ENCODE measurements around the gene BSDC1.

Gene BSDC1

DNA sequence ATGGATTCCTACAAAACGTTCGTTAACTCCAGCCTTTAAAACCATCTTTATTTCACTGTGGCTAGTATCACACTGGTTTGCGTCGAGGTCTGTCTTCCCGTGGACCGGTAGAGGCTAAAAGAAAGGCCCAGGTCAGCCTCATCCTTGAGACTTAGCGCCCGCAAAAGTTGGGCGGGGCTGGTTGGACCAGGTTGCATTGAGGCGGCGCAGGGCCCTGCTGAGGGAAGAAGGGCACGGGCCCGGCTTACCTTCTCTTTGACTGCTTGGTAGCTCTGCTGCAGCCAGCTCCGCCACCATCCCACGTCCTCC lies 455 bp downstream of the BSDC1 start:
- DNase-seq = peak in 1 of 2 experiments; percentile 28

DNA sequence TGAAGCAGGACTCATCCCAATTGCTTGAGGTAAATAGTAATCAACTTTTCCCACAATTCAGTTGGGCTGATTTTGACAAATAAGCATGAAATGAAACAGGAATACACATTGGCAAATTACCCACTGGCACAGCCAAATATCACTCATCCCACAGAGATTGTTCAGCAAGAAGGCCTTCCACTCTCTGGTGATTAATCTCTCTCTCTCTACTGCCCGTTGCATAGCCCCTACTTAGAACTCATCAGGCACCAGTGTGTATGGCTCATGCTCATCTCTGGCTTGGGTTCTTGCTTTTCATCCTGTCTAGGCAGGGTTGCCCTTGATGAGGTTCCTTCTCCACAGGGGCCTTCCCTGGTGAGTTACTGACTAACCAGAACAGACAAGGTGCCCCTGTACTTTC lies 1.1 kb downstream of the BSDC1 start:
- DNase-seq = no peak

DNA sequence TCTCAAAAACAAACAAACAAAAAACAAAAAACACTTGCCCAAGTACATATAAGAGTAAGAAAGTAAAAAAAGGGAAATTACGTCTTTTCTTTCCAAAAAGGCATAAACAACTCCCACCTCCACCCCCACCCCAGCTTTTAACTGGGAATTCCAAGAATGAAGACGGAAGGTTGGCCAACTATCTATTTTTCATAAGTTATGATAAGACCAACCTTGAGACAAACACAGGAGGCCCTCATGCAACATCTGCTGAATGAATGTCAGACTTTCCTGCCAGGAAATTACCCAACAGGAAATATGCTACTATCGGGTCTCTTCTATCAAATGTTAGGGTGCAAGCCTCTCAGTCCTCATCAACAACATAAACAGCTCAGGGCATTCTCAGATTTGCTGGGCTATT lies 1.9 kb downstream of the BSDC1 start:
- no peak for DNase-seq

DNA sequence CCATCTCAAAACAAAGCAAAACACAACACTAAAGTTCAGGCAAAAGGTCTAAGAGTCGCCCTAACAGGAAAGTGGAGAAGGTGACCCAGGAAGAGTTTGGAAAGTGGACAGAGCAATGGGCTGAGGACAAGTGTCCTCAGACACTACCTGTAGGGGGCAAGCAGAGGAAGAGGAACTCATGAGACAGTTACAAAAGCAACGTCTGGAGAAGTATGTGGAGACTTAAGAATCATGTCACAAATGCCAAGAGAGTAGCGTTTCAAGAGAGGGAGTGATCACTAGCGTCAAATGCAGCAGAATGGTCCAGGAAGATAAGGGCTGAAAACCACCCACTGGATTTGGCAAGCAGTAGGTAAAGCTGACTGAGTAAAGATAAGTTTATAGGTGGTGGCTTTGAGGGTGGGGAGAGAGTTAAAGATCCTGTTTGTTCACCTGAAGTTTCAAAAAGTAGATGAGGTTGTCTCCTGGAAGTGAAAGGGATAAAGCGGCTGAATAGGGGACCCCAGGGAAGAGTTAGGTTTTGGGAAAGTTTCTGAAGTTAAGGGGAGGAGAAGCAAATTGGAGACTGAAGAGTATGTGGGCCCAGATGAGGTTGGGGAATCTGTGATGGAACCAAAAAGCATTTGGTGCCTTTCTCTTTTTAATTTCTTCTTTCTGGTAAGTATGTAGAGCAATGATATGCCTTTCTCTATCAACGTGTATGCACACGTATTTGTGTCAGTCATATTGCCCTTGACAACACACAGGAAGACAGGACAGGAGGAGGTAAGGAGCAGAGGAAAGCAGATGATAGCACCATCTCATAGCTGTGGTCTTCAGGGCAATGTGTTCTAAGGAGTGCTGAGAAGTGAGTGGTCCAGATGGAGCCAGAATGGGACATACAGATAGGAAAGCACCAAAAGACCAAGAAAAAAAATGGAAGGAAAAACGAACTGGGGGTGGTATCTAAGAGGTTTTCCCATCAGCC lies 3.1 kb downstream of the BSDC1 start:
- no peak for DNase-seq

DNA sequence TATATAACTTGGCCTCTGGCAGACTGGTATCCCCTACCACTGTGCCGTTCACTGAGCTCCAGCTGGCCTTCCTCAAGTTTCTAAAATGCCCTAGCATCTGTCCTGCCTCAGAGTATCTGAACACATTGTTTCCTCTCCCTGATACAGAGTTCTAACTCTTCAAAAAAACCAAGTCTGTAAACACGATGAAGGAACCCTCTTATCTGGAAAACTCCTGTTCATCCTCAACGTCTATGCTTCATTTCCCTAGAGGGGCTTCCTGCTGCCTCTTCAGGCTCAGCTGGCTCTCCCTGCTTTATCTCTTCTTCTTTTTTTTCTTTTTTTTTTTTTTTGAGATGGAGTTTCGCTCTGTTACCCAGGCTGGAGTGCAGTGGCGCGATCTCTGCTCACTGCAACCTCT lies 5.6 kb downstream of the BSDC1 start:
- DNase-seq = no peak

DNA sequence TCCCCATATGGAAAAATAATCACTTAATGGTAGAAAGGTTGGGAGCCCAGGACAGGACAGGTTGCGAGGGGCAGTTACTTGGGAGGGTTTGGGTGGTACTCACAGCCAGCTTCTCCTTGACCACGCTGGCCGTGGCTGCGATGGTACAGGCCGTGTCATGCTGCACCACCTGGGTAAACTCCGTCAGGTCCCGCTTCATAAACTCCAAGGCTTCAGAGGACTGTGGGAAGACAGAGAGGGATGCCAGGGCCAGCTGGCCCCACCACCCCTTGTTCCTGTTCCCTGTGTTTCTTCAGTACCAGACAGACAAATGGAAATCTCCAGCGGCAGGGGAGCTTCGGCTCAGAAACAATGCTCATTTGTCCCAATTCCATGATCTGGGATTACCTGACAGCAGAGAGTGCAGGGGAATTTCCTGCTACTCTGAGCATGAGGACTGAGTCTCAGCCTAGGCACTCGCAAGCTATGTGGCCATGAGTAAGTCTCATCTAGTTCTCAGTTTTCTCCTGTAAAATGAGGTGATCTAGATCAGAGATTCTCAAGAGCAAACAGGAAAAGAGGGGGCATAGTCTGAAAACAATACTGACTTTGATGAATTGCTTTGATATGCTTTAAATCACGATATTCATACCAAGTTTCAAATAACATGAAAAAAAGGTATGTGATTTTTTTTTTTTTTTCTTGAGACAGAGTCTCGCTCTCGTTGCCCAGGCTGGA lies 7.4 kb downstream of the BSDC1 start:
- DNase-seq = no peak

DNA sequence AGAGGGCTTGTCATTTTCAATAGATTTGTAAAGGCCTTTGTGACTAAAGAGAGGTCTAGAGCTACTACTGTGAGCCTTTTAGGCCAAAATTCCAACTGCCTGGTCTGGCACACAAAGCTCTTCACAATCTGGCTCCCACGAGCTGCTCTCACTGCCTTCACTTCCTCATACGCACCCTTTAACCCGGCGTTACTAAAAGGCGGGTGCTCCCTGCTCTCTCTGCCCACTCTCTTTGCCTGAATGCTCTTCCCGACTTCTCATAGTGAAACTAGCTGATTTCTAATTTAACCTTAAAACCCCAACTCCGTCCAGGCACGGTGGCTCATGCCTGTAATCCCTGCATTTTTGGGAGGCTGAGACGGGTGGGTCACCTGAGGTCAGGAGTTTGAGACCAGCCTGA lies 14.2 kb downstream of the BSDC1 start:
- DNase-seq = no peak

DNA sequence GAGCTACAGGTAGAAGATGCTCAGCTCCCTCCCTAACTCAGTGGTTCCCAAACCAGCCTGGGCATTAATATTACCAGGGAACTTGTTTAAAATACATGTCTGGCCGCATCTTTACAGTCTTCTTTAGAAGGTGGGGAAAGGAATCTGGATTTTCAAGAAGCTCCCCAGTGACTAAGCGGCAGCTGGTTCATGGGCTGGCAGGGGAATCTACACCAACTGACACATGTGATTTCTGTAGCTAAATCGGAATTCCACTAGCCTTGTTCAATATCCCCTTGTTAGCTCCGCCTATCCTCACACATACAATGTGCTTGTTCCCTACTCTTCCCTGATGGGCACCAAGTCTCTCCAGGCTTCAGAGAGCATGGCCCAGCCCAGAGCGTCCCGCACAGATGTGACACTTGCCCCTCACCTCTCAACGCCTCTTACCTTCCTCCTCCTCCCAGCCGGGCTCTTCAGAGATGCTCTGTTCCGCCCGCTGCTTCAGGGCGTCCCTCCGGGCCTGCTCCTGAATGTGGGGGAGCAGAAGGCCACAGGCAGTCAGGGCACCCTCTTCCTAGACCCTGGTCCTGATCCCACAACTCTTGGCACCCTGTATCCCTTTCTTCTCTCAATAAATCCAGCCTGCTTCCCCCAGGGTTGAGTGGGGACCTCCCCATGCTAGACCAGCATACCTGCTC lies 16.6 kb downstream of the BSDC1 start:
- no peak for DNase-seq

DNA sequence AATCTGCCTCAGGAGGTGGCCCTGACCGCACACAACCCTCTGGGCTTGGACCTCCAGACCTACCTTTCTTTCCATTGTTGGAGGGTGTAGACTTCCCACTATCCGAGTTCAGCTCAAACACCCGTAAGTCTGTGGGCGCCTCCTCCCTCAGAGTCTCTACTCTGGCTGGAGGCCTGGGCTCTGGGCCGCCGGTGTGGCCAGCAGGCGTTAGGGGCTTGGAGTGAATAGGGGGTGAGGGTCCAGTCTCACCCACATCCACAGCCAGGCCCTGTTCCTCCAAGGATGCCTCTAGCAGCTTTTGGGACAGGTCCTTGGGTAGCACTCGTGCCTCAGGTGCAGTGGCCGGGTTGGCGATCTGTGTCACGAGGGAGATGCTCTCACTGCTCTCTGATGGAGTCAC lies 18.0 kb downstream of the BSDC1 start:
- DNase-seq = no peak

DNA sequence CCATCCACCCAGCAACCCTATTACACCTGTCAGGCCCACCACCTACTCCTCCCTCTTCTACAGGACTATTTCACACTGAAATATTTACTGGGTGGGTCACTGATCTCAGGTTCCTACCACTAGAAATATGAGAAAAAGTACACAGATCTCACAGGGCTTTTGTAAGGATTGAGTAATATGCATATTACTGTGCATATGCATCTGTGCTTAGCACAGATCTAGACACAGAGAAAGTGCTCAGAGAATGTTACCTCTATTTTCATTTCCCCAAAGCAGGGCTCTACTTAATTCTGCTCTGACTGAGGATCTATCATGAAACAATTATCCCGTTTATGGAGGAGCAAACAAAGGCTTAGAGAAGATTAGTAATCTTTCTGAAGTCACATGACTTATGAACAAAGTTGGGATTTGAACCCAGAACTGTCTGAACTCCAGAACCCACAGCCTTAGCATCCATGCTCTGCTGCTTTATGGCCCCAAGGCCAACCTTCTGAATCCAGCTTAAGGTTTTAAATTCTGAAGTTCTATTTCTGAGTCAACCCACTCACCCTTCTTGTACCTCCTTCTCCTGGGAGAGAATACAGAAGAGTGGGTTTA lies 20.1 kb downstream of the BSDC1 start:
- no peak for DNase-seq

DNA sequence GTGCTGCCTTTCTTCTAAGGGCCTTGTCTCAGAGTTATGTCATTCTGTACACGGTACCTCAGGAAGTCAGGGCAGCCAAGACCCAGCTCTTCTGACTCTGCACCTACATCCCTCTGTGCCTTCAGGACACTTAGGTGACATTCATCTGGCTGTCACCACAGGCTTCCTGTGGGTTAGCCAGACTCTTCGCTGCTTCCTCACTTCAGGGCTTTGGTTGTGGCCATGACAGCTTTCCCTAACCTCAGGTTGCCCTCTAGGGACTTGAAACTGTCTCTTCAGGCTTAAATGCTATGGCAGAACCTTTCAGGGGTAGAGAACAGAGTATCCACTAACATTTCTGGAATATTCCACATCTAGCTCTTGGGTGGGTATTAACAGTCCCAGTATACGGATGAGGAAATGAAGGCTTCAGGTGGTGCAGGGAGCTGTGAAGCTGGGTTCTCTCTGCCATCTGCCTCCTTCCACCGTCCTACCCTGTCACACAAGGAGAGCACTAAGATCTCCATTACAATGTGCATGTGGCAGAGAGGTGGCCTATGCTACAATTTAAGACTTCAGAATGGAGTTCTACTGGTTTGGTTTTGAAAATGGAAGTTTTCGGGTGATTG lies 22.0 kb downstream of the BSDC1 start:
- DNase-seq = no peak

DNA sequence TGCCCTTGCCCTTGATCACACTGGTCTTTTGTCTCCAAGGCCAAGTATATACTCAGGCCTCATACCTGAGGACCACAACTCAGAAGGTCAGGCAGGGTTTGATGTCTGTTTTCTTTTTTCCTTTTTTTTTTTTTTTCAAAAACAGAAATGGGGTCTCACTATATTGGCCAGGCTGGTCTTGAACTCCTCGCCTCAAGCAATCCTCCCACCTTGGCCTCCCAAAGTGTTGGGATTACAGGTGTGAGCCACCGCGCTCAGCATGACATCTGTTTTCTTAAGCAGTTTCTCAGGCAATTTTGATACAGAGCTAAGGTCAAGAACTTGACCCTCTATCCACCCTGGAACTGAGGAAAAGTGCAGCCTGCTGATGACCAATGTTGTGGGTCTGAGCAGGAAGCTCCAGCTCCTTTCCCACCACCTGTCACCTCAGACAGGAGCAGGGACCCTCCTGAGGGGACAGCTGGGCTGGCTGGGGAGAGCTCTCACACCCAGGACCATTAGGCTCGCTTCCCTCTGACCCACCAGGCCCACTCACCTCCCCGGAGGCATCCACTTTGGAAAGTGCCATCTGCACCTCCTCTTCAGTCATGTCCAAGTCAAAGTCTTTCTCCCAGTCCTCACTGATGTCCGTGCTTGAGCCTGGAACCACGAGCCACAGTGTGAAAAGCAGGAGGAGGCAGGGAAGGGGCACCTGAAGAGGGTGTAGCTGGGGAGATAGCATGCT lies 26.2 kb downstream of the BSDC1 start:
- DNase-seq = no peak

DNA sequence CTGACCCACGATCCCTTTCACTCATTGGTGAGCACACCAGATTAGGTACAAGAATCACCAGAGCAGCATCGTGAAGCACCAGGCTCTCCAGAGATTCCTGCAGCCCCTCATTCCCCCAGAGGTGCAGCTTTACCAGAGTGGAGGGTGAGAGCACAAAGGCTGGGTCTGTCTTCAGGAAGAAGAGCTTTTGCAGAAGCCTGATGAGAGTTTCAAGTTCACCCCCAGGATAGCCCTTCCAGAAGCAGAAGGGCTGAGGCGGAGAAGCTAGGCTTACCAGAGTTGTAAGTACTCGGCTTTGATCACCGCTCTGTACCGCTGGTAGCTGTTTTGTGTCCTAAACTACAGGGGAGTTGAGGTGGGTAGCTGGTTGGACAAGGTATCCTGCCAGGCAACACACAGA lies 28.8 kb downstream of the BSDC1 start:
- no peak for DNase-seq

DNA sequence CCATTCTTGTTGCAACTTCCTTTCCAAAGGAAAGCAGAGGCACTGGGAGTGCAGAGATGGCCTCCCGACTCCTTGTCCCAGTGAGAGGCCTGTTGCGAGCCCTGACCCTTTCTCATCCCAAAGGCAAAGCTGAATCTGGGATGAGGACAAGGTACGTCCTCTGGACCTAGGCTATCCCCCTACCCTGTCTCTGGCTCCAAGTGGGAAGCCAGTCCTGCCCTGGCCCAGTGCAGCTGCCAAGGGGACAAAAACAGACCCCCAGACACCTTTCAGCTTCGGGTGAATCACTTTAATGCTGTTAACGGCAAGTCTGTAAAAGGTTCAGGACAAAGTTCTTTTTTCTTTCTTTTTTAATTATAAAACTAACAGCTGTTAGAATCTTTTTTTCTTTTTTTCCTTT lies 29.4 kb downstream of the BSDC1 start:
- DNase-seq = no peak

DNA sequence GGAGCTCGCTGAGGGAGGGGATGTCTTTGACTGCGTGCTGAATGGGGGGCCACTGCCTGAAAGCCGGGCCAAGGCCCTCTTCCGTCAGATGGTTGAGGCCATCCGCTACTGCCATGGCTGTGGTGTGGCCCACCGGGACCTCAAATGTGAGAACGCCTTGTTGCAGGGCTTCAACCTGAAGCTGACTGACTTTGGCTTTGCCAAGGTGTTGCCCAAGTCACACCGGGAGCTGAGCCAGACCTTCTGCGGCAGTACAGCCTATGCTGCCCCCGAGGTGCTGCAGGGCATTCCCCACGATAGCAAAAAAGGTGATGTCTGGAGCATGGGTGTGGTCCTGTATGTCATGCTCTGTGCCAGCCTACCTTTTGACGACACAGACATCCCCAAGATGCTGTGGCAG lies 30.5 kb downstream of the BSDC1 start:
- no peak for DNase-seq

DNA sequence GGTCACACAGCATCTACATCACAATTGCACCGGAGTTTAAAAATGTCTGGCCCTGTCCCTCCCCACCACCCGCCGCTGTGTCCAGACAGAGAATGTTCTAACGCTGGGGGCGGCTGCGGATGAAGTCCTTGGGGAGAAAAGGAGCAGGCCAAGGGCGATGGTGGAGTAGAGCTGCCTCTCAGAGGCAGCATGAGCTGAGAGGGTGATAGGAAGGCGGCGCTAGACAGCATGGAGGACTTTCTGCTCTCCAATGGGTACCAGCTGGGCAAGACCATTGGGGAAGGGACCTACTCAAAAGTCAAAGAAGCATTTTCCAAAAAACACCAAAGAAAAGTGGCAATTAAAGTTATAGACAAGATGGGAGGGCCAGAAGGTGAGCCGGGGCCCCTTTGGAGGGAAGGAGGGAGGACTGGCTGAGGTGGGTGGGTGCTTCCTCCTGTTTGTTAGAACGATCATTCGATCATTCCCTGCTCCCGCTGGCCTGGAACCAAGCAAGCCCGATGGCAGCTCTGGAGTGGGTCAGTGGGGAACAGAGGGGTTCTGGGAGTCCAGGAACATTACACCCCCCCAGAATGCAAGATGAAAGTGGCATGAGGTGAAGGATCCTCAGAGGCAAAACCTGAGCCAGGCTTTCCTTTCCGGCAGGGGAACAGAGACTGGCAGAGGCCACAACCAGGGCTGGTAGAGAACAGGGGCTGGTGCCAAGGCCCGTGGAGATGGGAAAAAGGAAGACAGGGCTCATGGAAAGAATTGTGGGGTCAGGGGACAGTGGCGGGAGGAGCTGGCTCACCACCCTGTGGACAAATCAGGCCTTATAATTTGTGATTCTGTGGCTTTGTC lies 31.5 kb downstream of the BSDC1 start, which contains the start of the genes FAM229A and TSSK3:
Gene FAM229A (minus strand): TSS at position 12 of the 840 bp plus-strand sequence. CDS start 394 bp downstream, outside the sequence.
Gene TSSK3 (plus strand): TSS at position 66 of the 840 bp plus-strand sequence. CDS start 163 bp downstream, at position 229.
- DNase-seq = no peak

DNA sequence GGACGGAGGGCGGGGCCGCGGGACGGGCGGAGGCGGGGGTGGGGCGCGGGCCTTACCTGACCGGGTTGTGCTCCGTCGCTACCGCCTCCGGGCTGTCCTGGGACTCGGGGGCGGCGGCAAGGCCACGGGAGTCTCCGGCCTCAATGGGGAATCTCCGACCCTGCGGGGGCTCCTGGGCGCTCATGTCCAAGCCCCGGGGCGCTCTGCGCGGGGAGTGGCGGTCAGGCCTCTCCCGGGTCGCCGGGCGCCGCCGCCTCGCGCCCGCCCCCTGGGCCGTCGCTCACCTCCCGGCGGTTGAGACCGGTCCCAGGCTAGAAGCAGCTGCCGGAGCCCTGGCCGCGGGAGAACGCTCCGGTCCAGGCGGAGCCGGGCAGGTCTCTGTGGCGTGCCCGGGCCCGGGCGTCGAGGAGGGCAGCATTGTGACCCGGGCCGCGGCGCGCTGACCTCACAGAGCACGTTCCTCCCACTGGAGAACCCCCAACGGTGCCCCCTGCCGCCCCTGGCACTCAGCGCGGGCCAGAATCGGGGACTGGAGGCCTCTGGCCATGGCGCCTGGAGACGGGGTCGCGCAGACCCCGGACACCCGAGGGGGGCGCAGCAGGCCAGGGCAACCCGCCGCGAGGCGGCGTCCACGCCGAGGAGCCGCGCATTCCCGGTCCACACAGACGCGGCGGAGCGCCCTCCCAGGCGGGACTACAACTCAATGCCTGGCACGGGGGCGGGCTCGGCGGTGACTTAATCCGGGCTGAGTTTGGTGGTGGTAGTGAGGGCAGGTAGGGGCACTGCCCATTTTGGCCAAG lies 32.4 kb downstream of the BSDC1 start:
- peak in 1 of 2 experiments; percentile 46 for DNase-seq

DNA sequence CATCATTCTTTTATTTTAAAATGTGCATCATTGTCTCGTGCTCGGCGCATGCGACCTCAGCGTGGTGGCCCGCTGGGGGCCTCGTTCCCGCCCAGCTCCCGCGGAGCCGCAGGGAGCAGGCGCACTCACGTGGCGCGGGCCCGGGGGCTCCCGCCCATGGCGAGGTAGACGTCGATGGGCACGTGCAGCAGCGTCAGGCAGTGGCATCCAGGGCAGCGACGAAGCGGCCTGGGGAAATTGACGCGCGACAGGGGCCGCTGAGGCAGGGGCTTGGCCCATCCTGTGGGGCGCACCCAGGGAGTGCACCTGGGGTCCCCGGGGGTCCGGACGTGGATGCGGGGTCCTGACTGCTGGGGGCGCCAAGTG lies 33.0 kb downstream of the BSDC1 start:
- no peak for DNase-seq

DNA sequence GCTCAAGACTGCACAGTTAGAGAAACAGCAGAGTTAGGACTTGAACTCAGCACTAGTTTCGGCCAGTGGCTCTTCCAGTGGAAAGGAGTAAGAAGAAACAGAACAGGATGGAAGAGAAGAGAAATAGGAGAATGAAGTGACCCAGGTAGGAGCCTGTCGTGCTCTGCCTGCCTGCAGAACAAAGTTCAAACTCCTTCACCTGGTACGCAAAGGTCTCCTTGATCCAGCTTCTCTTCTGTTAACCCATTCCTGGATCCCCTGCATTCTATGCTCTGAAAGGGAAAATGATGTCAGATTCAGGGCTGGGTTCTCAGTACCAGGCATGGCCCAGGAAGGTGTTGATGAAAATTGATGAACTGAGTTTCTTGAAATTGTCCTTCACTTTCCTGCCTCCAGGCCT lies 35.8 kb downstream of the BSDC1 start:
- DNase-seq = no peak

DNA sequence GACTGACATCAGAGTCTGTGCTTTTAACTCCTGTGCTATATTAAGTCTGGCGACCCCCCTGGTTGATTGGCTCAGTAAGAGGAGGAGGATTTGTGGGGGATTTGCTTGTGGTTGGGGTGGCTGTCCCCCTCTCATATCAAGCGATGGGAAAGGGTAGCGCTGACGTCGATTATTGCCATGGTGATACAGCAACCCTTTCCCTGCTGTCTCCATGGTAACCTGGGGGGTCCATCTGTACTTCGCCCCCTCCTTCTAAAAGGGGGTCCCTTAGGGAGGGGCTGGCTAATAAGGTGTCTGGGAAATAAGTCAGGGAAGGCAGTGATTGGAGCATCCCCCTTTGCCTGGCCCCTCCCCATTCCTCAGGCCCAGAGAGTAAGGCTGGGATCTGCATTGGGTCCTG lies 36.6 kb downstream of the BSDC1 start:
- no peak for DNase-seq

Measured in NCI-H524 (cell line).